ENCODE results near the gene DNAI7. TPM values are rescaled to one million over a fixed set of nuclear protein-coding genes. Genes with fewer than 3 reads are reported as not detected.

DNAI7 gene
- total RNA-seq, 1 experiment from 2014 or later = 0.52 TPM

DNA sequence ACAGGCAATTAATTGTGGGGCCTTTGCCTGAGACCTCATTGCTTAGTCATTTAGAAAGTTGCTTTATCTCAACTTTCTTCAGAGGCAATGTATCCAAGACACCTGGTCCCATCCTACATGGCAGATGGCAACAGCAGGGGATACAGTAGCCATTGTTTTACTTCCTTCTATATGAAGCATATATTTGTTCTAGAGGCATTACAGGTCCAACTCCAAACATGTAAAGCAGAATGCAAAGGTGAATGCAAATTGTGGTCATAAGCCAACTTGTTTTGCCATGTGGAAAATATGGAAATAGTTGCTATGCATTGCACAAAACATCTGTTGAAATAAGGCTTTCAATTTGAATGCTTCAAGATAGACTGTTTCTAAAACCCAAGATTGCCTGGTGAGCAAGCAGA lies 136.3 kb downstream of the DNAI7 start:
- peaks cover 0 to 6% of the 10 kb centered on the region in 2 experiments; a peak in 2 of 4 replicates for H3K4me1 ChIP-seq (ENCODE audit: control insufficient read depth in 1 of 2, insufficient read depth in 2 of 2, low read length in 2 of 2)
- H3K27ac ChIP-seq (ENCODE audit: low read depth, low read length) = no peak overlapping the region
- no TSS peak for BruUV-seq (replicated peaks)
- H4K20me1 ChIP-seq (ENCODE audit: insufficient read depth) = no peaks in the 10 kb centered on the region
- ChIA-PET POLR2A (no interaction called here), RAD21 (ENCODE audit: low non-redundant PET in 1 of 2, low total read pairs in 2 of 2, uncharacterized antibody in 2 of 2, unreplicated experiment in 2 of 2) (no interaction called here), CTCF (no interaction called here)
- no peaks in the 10 kb centered on the region for H3K79me2 ChIP-seq (ENCODE audit: insufficient read depth, low read length)
- no peaks in the 10 kb centered on the region for H3K36me3 ChIP-seq (ENCODE audit: control insufficient read depth in 1 of 2, insufficient read depth in 2 of 2, low read length in 2 of 2)
- TF ChIP-seq SRF (IDR thresholded peaks at IDR 0.05; ENCODE audit: low read depth) = no peak
- no peak for TF ChIP-seq EZH2 (IDR thresholded peaks at IDR 0.05)
- TF ChIP-seq POLR2A (IDR thresholded peaks at IDR 0.05; ENCODE audit: borderline replicate concordance, extremely low read depth, insufficient read depth, insufficient read length) = no peak
- no peak for TF ChIP-seq POLR2AphosphoS5 (IDR thresholded peaks at IDR 0.05; ENCODE audit: low read depth, low read length)
- no peak for TF ChIP-seq TCF7L2 (IDR thresholded peaks at IDR 0.05; ENCODE audit: borderline replicate concordance, extremely low read depth, insufficient read depth, insufficient read length)
- TF ChIP-seq, protein P1, sequence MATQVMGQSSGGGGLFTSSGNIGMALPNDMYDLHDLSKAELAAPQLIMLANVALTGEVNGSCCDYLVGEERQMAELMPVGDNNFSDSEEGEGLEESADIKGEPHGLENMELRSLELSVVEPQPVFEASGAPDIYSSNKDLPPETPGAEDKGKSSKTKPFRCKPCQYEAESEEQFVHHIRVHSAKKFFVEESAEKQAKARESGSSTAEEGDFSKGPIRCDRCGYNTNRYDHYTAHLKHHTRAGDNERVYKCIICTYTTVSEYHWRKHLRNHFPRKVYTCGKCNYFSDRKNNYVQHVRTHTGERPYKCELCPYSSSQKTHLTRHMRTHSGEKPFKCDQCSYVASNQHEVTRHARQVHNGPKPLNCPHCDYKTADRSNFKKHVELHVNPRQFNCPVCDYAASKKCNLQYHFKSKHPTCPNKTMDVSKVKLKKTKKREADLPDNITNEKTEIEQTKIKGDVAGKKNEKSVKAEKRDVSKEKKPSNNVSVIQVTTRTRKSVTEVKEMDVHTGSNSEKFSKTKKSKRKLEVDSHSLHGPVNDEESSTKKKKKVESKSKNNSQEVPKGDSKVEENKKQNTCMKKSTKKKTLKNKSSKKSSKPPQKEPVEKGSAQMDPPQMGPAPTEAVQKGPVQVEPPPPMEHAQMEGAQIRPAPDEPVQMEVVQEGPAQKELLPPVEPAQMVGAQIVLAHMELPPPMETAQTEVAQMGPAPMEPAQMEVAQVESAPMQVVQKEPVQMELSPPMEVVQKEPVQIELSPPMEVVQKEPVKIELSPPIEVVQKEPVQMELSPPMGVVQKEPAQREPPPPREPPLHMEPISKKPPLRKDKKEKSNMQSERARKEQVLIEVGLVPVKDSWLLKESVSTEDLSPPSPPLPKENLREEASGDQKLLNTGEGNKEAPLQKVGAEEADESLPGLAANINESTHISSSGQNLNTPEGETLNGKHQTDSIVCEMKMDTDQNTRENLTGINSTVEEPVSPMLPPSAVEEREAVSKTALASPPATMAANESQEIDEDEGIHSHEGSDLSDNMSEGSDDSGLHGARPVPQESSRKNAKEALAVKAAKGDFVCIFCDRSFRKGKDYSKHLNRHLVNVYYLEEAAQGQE (IDR thresholded peaks at IDR 0.05; ENCODE audit: low read depth) = no peak
- TF ChIP-seq EZH2phosphoT487 (IDR thresholded peaks at IDR 0.05; ENCODE audit: borderline replicate concordance) = no peak
- no peak for TF ChIP-seq SIN3A (IDR thresholded peaks at IDR 0.05; ENCODE audit: low read depth)
- no peaks in the 10 kb centered on the region for H3K9me2 ChIP-seq (ENCODE audit: insufficient read depth)
- no peak overlapping the region for H3K9ac ChIP-seq (ENCODE audit: low read length)
- no peak for DNase-seq (ENCODE audit: low read depth, low spot score)
- ATAC-seq = no peak
- no peaks in the 10 kb centered on the region for H3K27me3 ChIP-seq (ENCODE audit: insufficient read depth, low read length)
- no peaks in the 10 kb centered on the region for H3K9me3 ChIP-seq (ENCODE audit: control insufficient read depth in 1 of 2, insufficient read depth in 1 of 2, low read depth in 1 of 2, low read length in 2 of 2)
- no peak overlapping the region for H2AFZ ChIP-seq (ENCODE audit: low read depth, low read length, poor library complexity, severe bottlenecking)
- H3K4me2 ChIP-seq (ENCODE audit: low read length) = no peak overlapping the region
- no peak overlapping the region for H3K4me3 ChIP-seq (replicated peaks in 1 of 2; ENCODE audit: low read depth in 1 of 2, low read length in 2 of 2)
- intact Hi-C loops (cut with micrococcal nuclease) = no loop called here

Other genes starting within 250 kb of the DNAI7 start
- 0.74 TPM for gene BCAT1, start 246.1 kb downstream of the DNAI7 start, total RNA-seq (2021; ENCODE audit: unreplicated experiment)
- gene ETFRF1, start 77 bp upstream of the DNAI7 start, total RNA-seq (2021; ENCODE audit: unreplicated experiment) = 8.4 TPM
- 37.5 TPM for gene KRAS, start 55.8 kb upstream of the DNAI7 start, total RNA-seq (2021; ENCODE audit: unreplicated experiment)

Measured in HCT116 (cell line).